ENCODE results near the gene DDIT3.

DDIT3 gene

DNA sequence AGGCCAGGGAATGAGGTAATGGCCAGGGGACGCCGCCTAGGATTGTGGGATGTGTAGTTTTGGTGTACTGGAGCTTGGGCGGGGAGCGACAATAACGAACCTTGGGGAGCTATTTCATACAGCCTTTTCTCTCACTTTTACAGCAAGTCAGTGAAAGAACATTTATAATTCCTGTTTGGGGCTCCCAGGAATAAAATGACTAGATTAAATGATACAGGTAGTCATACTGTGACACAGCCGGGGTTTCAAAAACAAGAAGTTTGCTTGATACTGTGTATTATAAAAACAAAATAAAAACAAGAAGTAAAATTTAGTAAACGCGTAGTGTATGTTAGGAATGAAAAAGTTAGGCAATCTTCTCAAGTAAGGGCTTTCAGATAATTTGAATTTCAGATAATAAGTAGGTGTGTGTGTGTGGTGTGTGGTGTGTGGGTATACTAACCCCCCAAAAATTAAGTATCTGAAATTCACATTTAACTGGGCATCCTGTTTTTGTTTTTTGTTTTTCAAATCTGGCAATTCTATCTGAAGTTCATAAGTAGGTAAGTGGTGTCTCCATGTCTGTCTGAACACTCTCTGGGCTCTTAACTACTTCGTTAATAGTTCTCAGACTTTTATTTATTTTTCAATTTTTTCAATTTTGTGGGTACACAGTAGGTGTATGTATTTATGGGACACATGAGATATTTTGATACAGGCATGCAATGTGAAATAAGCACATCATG lies 27.1 kb upstream of the DDIT3 start:
- in situ Hi-C loops (cut with MboI; ENCODE audit: low sequenced_read_pairs), result no loop called here

DNA sequence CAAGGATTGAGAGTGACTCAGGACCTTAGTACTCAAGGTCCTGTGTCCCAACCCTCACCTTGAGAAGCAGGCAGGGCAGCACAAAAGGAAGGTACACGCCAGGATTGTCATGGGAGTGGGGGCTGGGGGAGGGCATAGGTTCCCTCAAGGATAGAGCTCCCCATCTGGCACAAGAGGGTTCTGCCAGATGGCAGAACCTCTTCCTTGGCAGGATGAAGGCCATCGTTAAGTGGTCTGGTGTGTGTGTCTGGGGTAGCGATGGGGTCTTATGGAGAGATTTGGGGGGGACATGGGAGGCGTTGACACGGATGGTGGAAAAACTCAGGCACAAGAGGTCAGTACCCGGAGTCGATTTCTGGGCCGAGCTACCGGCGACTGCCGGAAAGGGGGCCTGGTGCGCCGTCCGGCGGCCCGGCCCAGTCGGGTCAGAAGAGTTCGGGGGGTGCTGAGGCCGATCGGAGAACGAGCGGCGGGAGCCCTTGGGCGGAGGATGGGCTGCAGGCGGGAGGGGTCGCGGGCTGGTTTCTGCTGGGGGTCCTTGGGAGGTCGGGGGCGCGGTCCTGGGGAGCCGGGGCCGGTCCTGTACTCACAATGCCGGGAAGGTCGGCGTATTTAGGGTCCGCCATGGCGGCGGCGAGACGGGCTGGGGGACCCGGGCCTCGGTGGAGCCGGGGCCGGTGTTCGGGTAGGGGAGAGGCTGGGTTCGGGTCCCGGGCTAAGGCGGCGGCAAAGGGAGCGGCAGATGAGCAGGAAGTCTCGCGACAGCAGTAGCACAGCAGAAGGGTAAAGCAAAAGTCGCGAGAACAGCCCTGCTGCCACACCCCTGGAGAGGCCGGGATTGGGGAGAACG lies 26.3 kb upstream of the DDIT3 start, which contains the start of gene DCTN2:
TSS of gene DCTN2 (minus strand) at position 755 of the 850 bp plus-strand sequence. CDS start at position 626, 129 bp downstream.
- in situ Hi-C loops (cut with MboI; ENCODE audit: low sequenced_read_pairs), result no loop called here

DNA sequence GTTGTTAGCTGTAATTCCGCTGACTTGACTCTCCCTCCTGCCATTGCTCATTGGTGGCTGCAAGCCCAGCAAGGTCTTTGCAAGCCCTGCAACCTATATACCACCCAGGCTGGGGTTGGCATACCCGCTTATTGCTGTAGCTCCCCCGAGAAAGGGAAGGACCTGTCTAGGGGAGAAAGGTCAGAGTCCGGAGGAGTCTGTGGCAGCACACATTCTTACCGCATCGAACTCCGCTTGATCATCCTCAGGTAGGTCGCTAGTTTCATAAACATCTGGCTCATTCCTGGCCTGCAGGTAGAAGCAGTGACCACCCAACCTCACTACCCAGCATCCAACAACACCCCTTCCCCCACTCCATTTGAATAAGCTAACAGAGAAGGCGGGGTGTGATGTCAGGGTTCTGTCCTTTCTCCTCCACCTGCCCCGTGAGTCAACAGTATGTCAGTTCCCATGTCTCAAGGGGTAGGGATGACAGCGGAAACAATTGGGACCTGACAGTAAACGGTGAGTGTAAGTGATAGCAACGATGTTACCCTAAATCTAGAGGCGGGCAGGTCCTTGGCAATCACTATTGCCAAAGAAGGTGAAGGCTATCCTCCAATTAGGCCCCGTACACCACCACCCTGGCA lies 25.6 kb upstream of the DDIT3 start:
- in situ Hi-C loops (cut with MboI; ENCODE audit: low sequenced_read_pairs), result no loop called here

DNA sequence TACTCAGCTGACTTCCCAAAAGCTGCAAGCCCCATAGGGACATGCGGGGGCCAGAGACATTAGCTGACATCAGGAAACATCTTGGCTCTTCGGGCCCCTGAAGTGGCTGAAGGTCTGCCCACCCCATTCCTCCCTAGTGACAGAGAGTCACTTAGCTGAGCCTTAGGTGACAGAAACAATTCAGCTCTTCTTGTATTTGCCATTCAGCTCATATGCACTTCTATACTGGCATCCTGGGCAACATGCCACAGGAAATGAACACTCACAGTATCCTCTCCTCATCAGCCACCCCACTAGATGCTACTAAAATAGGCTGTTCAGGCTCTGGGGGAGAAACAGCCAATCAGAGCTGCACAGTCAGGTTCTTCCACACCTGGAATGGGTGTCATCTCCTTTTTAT lies 23.3 kb upstream of the DDIT3 start:
- in situ Hi-C loops (cut with MboI; ENCODE audit: low sequenced_read_pairs), result no loop called here

DNA sequence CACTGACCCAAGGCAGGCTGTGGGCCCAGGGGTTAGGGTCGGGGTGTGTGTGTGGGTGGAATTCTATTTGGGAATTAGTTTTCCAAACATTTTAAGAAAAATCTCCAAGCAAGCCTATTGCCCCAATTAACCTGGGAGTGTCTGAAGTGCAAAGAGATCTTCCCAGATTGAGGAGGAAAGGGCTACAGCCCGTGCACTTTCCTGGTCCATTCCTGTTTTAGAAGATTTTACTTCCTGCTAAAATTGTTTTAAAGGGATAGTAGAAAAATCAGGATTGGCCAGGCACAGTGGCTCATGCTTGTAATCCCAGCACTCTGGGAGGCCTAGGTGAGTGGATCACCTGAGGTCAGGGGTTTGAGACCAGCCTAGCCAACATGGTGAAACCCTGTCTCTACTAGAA lies 21.4 kb upstream of the DDIT3 start:
- in situ Hi-C loops (cut with MboI; ENCODE audit: low sequenced_read_pairs), result no loop called here

DNA sequence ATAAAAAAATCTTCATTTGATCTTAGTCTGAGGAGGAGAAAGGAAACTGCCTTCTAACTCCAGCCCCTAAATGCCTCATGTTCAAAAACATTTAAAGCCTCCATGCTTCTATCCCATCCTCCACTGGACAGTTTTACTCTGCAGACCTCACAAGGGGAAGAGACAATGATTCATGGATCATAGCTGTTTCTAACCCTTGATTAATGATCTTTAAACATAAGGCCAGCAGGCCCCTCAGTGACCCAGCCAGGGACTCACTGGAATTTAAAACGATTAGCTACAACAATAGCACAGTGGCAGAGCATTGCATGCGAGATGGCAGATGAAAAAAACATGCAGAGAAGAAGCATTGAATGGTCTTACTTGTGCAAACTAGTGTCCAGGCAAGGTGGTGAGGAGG lies 20.7 kb upstream of the DDIT3 start:
- in situ Hi-C loops (cut with MboI; ENCODE audit: low sequenced_read_pairs), result no loop called here

DNA sequence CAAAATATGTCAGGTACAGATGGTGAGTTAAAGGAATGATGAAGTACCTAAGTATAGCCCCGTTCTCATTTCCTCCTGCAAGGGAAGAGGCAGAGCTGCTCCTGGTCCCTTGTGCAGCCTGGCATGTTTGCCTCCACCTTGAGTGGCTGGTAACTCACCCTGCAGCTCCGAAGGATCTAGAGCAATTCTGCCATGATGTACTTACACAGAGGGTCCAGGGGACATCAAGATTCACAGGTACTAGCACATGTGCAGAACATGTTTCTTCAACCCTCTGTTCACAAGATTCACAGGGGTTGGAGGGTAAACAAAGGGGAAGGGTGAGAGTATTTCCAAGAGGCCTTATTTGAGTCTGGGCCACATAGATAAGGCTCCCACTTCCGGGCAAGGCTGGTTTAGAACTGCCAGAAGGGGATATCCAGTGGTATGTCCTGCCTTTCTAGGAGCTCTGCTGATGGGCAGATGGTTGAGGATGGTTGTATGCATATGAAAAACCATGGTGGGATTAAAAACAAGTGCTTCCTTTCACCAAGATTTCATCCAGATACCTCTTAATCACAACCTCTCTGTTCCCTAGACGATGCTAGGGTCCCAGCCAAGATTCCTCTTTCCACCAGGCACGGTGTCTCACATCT lies 18.9 kb upstream of the DDIT3 start:
- in situ Hi-C loops (cut with MboI; ENCODE audit: low sequenced_read_pairs), result no loop called here

DNA sequence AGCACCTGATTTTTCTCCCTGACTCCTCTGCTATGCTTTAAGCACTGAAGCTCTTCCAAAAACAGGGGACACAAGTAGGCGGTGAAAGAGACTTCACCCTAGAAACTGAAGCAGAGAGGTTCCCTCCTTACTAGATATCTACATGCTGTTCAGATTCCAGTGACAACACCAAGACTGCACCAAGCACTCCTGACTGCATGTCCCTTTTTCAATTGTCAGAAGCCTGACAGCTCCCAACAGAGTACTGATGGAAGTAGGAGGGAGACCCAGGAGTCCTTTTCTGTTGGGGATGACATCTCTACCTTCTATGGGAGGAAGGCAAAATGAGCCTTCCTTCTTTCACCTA lies 16.3 kb upstream of the DDIT3 start:
- in situ Hi-C loops (cut with MboI; ENCODE audit: low sequenced_read_pairs), result no loop called here

DNA sequence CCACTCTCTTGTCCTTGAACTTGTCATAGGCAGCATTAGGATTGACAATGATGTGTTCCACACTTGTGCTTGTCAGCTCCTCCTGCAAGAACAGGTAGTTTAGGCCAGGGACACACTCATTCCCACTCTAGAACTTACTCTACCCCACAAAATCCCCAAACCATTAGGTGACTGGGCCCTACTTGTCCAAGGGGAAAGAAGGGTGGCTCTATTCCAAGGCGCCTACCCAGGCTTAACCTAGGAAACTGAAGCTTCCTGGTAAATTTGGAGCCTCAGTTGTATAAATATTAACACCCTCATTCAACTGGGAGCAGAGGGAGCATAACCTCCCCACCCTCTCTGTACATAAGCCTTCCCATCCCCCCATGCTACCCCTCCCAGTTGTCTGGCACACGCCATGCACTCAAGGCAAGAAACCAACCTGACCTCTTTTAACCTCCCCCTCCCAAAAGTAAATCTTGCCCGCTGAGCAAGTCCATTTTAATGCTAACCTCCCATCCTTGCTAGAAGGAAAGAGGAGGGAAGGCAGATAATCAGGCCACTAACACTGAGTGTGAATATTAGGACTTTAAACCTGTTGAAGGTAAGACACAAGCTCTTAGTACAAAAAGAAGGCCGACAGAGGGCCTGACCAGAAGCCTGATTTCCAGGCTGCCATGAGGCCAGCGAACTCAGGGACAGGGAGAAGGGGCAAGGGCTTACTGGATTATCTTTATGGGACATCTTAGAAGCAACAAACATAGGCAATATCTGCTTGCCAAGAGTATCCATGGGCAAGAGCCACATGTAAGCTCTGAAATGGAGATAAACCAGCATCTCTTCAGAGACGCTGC lies 15.7 kb upstream of the DDIT3 start:
- in situ Hi-C loops (cut with MboI; ENCODE audit: low sequenced_read_pairs), result no loop called here

DNA sequence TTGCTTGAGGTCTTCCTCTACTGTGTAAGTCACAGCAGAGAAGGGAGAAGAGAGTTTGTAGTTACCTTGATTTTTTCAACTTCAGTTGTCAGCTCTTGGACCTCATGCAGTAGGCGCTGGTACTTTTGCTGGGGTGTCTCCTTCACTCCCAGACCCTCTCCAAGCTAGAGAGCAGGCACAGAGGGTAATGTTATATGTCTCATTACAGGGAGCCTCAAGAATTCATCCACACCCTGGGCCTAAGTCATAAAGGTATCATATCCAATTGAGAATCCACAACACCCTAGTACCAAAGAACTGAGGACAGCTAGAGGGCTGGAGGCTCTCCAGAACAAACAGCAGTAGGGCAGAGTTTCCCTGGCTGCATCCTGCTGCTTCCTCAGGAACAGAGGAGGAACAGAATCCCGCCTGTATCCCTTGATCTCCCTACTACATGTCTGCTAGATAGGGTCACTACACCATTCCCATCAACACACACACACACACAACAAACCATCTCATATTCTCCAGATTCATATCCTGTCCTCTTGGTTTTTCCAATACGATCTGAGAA lies 14.8 kb upstream of the DDIT3 start:
- in situ Hi-C loops (cut with MboI; ENCODE audit: low sequenced_read_pairs), result no loop called here

DNA sequence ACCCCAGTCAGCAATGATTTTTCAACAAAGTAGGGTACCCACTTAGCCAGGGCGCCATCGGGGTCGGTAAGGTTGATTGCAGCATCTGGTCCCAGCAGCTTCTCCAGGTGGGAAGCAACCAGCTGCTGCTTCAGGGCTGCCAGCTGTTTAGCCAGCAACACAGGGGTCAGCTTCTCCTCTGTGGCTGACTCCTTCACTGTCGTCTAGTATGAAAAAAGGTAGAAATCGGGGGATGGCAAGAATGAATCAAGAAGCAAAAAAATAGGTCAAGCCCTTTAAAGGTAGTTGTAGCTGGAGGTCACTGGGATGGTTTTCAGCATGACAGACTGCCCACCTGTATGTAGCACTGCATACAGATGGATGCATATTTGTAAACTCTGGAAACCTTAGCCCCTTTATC lies 13.9 kb upstream of the DDIT3 start:
- in situ Hi-C loops (cut with MboI; ENCODE audit: low sequenced_read_pairs), result no loop called here

DNA sequence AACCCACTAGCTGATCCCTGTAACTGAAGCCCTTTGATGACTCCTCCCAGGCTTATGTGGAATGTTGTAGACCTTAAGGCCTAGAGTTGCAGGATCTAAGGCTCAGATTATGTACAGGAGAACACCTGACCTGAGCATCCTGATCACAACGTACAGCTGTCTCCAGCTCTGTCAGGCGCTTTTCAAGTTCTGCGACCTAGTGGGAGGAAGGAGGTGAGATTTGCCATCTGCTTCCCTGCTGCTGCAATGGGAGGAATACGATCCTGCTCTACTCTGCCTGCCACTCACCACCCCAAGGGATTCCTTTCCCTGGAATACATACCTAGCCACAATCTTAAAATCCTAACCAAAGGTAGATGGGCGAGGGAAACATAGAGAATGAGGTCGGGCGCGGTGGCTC lies 12.8 kb upstream of the DDIT3 start:
- in situ Hi-C loops (cut with MboI; ENCODE audit: low sequenced_read_pairs), result no loop called here

DNA sequence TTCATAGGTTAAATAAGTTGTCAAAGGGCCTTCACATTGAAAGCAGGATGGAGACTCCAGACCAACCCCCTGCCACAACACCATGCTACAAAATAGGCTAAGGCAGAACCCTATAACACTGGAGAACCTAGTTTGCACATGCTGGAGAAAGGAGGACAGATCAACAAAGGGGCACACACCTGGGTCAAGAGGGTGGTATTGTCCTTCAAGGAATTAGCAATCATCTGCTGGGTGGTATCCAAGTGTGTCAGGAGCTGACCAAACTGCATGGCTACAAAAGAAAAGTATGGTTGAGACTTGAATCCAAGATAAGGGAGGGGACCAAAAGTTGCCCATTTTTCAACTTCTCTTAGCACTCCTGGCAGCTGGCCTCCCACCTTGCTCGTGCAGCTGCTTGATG lies 11.5 kb upstream of the DDIT3 start:
- in situ Hi-C loops (cut with MboI; ENCODE audit: low sequenced_read_pairs), result no loop called here

DNA sequence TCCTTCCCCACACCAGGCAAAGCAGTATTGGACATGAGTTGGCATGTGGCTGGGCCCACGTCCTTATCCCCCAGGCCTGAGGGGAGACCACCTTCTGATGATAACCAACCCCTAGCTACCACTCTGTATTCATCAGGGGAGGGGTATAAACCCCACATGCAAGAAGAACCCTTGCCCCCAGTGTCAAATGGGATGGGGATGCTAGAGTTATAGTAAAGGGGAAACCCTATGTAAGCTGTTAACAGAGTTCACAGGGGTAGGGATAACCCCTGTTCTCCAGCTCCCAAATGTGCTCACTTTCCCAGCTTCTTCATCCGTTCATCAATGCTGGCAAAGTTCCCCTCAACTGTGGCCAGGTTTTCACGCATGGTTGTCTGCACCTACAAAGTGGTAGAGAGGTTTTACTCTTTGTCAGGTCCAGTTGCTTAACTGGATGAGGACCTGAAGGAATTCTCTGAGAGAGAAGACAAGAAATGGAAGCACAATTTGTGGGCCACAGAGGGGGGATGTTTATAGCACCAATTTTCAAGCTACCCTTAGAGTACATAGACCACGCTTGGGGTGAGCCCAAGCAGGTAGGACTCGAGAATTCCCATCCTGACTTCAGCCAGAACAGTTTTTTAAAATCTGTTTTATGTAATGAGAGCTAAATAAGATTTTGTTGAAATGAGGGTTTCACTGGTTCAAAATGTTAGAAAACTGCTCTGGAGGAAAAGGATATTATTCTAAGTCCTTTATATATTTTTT lies 10.3 kb upstream of the DDIT3 start:
- in situ Hi-C loops (cut with MboI; ENCODE audit: low sequenced_read_pairs), result no loop called here

DNA sequence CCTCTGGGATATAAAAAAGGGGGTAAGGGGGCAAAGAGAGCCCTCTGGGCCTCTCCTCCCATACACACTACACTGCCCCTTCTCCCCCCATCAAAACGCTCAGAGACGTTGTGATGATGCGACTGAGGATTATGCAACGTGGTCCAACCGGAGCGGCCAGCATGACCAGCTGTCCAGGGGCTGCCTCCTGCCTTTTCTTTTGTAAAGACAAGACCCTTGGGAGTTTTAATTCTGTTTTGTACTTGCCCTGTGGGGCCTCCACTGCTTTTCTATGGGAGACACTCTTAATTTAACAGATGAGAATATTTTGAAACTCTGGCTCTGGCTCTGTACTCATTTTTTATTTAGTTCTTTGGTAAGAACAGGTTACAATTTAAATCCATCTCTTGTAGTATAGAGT lies 9.5 kb upstream of the DDIT3 start:
- in situ Hi-C loops (cut with MboI; ENCODE audit: low sequenced_read_pairs), result no loop called here

DNA sequence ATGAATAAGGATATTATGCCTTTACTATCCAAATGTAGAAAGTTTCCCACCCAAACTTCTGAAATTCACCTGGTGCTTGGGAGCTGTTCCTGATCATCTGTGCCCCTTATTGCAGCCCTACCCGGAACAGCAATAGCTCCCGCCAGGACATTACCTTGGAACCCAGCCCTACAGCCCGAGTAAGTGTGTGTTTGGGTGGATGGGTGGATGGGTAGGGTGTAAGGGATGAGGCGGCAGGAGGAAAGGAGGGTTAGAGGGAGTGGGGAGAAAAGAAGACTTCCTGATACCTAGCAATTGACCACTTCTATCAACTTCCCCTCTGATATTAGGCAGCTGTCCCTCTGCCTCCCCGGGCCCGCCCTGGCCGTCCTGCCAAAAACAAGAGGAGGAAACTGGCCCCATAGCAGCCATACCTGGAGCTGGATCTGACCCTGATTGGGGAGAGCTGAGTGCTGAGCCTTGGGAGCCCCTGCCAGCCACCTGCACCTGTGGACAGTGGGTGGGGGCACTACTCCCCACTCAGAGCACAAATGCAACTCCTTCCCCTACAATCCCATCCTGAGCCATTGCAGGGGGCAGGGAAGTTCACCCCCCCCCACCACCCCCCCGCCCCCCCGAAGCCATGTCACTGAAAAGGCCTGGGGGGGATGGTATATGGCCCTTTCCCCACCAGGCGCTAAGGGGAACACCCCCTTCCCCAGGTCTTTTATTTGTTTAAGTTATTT lies 8.7 kb upstream of the DDIT3 start:
- in situ Hi-C loops (cut with MboI; ENCODE audit: low sequenced_read_pairs), result no loop called here

DNA sequence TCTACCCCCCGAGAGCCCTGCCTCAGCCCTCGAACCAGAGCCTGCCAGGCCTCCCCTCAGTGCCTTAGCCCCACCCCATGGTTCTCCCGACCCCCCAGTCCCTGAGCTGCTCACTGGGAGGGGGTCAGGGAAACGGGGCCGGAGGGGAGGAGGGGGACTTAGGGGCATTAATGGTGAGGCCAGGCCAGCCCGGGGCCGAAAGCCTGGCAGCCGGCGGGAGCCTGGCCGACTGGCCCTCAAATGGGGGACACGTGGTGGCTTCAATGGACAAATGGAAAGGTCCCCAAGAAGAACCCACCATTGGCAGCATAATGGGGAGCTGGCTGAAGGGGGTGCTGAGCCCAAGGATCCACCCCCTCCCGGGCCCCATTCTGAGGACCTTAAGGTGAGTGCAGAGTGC lies 7.9 kb upstream of the DDIT3 start:
- in situ Hi-C loops (cut with MboI; ENCODE audit: low sequenced_read_pairs), result no loop called here

DNA sequence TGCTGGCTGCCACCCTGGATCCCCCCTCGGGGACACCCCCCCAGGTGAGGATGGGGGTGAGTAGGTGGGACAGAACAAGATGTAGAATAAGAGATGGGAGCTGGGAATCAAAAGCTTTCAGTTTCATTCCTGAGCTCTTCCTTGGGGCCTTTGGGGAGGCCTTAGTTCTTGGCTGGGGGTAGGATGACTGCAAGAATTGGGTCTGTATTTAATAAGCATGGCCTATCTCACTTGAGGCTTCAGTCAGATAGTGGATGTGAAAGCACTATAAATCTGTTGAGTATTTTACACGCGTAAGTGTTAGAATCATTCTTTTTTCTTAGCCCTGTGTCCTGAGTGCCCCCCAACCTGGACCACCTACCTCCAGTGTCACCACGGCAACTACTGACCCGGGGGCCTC lies 6.9 kb upstream of the DDIT3 start:
- in situ Hi-C loops (cut with MboI; ENCODE audit: low sequenced_read_pairs), result no loop called here
